GM19468 (cell line): Measurements from ENCODE around the gene NPEPPS.
A peak's percentile ranks its signal among the peaks of the same experiment; 100 is the strongest.

Experiments
- ATAC-seq: cut with Tn5 transposase; IDR thresholded peaks from one replicate; pipeline ENCODE4 v1.9.1; 2021; ENCODE audit warnings: mild to moderate bottlenecking, moderate library complexity, moderate number of reproducible peaks; ENCODE audit not compliant: unreplicated experiment; ENCODE audit errors: extremely low read depth

Gene NPEPPS

GRCh38 chr17:47624727-47625068 lies 93.8 kb downstream of the NPEPPS start:
- no peak for ATAC-seq

- ATAC-seq: no peak
Observed at GRCh38 chr17:47628014-47628566, 97.2 kb downstream of the NPEPPS start.

- no peak for ATAC-seq
Observed at GRCh38 chr17:47629826-47630225, 98.9 kb downstream of the NPEPPS start.

- ATAC-seq: no peak
Observed at GRCh38 chr17:47630614-47631013, 99.7 kb downstream of the NPEPPS start.

GRCh38 chr17:47632991-47633390 lies 102.1 kb downstream of the NPEPPS start:
- ATAC-seq: no peak

DNA sequence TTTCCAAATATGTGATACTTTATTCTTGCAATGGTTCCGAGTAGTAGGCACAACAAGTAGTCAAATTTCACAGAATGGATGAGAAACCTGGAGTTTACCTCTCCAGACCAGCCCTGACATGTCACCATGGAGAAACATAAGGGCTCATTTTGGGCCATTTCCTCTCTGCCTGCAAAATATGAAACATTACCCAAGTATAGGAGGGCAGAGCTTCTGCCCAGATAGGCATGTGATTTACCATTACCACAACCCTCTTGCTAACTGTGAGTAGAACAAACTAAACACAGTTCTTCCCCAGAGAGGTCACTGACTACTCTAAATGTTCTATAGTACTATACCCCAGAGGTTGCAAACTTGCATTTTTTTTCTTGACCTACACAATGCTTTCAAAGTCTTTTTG lies 103.1 kb downstream of the NPEPPS start:
- ATAC-seq: no peak

- no peak for ATAC-seq
Observed at GRCh38 chr17:47634870-47635269, 104.0 kb downstream of the NPEPPS start.

DNA sequence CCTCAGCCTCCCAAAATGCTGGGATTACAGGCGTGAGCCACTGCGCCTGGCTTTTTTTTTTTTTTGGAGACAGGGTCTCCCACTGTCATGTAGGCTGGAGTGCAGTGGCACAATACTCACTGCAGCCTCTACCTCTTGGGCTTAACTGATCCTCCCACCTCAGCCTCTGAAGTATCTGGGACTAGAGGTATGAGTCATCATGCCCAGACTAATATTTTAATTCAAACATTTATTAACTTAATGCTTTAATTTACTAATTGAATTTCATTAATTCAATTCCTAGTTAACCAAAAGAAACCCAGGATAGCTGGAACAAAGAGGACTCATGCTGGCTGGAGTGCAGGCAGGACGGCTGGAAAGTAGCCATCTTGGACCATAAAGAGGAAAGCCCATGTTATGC lies 104.8 kb downstream of the NPEPPS start:
- ATAC-seq: no peak

GRCh38 chr17:47636273-47637030 lies 105.5 kb downstream of the NPEPPS start:
- ATAC-seq: no peak

DNA sequence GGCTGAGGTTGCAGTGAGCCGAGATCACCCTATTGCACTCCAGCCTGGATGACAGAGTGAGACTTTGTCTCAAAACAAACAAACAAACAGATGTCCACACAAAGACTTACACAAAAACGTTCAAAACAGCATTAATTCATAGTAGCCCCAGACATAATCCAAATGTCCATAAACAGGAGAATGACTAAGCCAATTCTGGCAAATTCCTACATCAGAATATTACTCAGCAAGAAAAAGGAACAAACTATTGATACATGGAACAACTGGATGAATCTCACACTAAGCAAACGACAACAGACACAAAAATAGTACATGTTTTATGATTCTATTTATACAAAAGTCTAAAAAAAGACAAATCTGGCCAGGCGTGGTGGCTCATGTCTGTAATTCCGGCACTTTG lies 108.0 kb downstream of the NPEPPS start:
- ATAC-seq: no peak

DNA sequence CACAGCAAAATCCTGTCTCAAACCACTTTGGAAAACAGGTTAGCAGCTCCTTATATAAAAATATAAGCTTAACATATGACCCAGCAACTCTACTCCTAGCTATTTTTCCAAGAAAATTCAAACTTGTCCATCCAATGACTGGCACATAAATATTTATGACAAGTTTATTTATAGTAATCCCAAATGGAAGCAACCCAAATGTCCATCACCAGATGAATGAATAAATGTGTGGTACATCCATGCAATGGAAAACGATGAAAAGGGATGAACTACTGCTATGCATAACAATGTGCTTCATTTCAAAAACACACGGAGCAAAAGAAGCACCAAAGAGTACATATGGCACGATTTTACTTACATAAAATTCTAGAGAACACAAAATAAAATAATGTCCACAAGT lies 109.2 kb downstream of the NPEPPS start:
- ATAC-seq: no peak

DNA sequence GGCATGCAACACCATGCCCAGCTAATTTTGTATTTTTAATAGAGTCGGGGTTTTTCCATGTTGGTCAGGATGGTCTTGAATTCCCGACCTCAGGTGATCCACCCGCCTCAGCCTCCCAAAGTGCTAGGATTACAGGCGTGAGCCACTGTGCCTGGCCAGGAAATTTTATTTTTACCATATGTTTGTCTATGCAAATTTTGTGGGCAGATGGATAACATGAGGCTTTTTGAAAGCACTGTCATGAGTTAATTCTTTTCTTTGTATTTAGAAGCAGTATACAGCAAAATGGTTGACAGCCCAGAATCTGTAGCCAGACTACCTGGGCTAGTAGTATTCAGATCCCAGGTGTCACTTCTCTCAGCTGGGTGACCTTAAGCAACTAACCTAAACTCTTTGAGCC lies 110.3 kb downstream of the NPEPPS start:
- ATAC-seq: no peak

- no peak for ATAC-seq
Observed at GRCh38 chr17:47643116-47643515, 112.2 kb downstream of the NPEPPS start.

DNA sequence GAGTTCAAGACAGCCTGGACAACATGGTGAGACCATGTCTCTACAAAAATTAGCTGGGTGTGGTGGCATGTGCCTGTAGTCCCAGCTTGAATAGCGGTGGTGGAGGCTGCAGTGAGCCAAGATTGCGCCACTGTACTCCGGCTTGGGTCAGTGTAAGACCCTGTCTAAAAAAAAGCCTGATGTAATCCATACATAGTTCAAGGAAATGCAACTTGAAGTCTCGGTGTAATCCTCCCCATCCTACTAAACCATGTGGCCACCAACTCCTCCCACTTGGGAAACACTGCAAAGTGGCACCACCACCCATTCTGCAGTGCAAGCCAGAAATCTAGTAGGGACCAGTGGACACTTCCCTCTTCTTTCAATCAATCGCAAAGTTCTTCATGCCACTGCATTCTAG lies 113.4 kb downstream of the NPEPPS start:
- ATAC-seq: no peak

DNA sequence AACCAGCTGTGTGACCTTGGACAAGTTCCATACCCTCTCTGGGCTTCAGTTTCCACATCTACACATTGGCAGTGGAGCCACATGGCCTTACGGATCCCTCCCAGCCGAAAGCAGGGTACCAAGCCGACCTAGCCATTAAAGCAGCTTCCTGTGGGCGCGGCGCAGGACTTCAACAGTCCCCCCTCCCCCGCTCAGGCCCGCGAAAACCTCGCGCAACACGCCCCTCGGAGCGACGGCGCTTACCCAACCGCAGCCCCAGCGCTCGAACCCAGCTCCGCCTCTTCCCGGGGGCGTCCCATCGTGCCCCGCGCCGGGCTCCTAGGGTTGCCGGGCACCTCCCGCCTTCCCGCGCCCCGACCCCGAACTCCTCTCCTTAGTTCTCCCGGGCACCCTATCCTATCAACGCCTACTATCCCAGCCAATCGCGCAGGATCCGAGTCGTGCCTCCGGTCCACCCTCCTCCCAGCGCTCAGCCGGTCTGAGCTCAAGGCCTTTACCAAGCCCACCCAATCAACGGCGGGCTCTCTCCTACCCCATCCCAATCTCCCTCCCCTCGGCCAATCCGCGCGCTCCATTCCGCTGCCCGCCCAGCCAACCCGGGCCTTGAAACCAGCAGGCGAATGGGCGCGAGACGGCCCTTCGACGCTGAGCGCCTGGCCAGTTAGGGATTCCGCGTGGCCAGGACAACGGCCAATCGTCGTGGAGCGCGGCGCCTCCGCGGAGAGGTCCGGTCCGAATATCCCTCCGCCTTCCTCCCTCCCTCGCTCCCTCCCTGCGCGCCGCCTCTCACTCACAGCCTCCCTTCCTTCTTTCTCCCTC lies 118.5 kb downstream of the NPEPPS start, which contains the start of gene KPNB1:
KPNB1 (plus strand) TSS at position 767 of the 819 bp plus-strand sequence. CDS start 326 bp downstream, outside the sequence.
- peak; percentile 66 for ATAC-seq

DNA sequence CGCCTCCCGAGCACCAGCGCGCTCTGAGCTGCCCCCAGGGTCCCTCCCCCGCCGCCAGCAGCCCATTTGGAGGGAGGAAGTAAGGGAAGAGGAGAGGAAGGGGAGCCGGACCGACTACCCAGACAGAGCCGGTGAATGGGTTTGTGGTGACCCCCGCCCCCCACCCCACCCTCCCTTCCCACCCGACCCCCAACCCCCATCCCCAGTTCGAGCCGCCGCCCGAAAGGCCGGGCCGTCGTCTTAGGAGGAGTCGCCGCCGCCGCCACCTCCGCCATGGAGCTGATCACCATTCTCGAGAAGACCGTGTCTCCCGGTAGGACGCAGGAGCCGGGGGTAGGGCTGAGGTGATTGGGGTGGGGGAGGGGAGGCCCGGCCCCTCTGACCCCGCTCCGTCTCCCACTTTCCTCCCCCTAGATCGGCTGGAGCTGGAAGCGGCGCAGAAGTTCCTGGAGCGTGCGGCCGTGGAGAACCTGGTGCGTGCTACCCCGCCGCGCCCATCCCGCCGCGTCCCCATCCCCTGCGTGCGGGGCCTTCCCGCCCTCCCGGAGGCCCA lies 119.1 kb downstream of the NPEPPS start:
- ATAC-seq: no peak

- peak; percentile 36 for ATAC-seq
Observed at GRCh38 chr17:47650525-47651522, 119.9 kb downstream of the NPEPPS start.

- no peak for ATAC-seq
Observed at GRCh38 chr17:47651704-47652103, 120.8 kb downstream of the NPEPPS start.

GRCh38 chr17:47652570-47652969 lies 121.7 kb downstream of the NPEPPS start:
- ATAC-seq: no peak

GRCh38 chr17:47653442-47653841 lies 122.5 kb downstream of the NPEPPS start:
- ATAC-seq: no peak
